Measurements from ENCODE around the gene DLG2.

The DLG2 gene

DNA sequence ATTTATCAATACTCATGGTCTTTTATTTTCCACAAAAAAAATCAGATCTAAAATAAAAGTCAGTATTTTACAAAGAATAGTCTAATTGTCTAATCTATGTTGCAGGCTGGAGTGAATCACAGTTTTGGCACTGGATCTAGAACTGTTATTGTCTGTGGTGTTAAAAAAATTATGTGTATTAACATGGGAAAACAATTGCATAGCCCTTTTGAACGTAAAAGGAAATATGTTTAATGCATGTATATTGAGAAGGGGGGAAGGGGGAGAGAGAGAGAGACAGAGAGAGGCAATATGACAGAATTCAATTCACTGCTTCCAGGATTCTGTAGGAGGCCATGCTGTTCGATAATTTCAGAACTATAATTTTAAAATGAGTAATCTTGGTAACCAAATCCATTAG lies 2016.1 kb downstream of the DLG2 start:
- Mint-ChIP-seq H3K36me3 (ENCODE audit: low read depth) (no peaks in the 10 kb centered on the region), H3K27me3 (ENCODE audit: low read depth, poor library complexity) (no peaks in the 10 kb centered on the region), H3K4me3 (no peak overlapping the region), H3K4me1 (peaks cover 19% of the 10 kb centered on the region), H3K9me3 (no peaks in the 10 kb centered on the region), H3K27ac (no peak overlapping the region)
- DNase-seq, result no peak
- TF ChIP-seq, protein P1, sequence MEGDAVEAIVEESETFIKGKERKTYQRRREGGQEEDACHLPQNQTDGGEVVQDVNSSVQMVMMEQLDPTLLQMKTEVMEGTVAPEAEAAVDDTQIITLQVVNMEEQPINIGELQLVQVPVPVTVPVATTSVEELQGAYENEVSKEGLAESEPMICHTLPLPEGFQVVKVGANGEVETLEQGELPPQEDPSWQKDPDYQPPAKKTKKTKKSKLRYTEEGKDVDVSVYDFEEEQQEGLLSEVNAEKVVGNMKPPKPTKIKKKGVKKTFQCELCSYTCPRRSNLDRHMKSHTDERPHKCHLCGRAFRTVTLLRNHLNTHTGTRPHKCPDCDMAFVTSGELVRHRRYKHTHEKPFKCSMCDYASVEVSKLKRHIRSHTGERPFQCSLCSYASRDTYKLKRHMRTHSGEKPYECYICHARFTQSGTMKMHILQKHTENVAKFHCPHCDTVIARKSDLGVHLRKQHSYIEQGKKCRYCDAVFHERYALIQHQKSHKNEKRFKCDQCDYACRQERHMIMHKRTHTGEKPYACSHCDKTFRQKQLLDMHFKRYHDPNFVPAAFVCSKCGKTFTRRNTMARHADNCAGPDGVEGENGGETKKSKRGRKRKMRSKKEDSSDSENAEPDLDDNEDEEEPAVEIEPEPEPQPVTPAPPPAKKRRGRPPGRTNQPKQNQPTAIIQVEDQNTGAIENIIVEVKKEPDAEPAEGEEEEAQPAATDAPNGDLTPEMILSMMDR (IDR thresholded peaks at IDR 0.05), result no peak

DNA sequence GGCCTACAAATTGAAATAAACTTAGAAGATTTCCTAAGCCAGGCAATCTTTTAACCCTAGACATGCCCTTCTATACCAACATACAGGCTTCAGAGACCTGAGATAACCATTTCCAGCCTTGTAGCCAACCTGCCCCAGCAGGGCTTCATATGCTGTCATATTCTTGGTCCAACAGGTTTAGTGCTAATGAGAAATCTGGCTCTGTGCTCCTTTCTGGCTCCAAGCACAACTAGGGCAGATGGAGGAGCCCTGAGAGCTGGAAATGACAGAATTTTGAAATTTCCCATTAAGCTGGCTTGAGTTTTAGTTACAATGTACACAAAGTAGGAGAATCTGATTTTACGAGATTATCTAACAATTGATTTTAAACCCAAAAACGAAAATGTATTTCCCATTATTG lies 2018.0 kb downstream of the DLG2 start:
- Mint-ChIP-seq H3K9me3 (no peaks in the 10 kb centered on the region), H3K4me1 (peaks cover 19% of the 10 kb centered on the region), H3K4me3 (no peak overlapping the region), H3K36me3 (ENCODE audit: low read depth) (no peaks in the 10 kb centered on the region), H3K27me3 (ENCODE audit: low read depth, poor library complexity) (no peaks in the 10 kb centered on the region), H3K27ac (no peak overlapping the region)
- TF ChIP-seq, protein P1 (IDR thresholded peaks at IDR 0.05), result no peak
- DNase-seq, result no peak

DNA sequence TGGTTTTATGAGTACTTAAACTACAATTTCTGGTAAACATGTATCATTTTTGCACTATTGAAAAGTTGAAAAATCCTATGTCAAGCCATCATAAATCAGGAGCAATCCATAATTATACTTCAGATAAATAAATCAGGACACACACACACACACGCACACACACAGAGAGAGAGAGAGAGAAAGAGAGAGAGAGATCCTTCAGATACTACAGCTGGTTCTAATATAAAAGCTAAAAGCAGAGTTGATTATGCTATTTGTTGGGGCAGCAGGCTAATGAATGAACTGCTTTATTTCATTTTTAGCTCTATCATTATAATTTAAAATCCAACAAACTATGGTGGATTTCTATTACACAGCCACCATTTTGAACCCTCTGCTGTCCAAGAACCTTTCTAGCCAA lies 2018.6 kb downstream of the DLG2 start:
- Mint-ChIP-seq H3K36me3 (ENCODE audit: low read depth) (no peaks in the 10 kb centered on the region), H3K27ac (no peak overlapping the region), H3K27me3 (ENCODE audit: low read depth, poor library complexity) (no peaks in the 10 kb centered on the region), H3K4me3 (no peak overlapping the region), H3K9me3 (no peaks in the 10 kb centered on the region), H3K4me1 (peaks cover 19% of the 10 kb centered on the region)
- DNase-seq, result no peak
- TF ChIP-seq, protein P1 (IDR thresholded peaks at IDR 0.05), result no peak

DNA sequence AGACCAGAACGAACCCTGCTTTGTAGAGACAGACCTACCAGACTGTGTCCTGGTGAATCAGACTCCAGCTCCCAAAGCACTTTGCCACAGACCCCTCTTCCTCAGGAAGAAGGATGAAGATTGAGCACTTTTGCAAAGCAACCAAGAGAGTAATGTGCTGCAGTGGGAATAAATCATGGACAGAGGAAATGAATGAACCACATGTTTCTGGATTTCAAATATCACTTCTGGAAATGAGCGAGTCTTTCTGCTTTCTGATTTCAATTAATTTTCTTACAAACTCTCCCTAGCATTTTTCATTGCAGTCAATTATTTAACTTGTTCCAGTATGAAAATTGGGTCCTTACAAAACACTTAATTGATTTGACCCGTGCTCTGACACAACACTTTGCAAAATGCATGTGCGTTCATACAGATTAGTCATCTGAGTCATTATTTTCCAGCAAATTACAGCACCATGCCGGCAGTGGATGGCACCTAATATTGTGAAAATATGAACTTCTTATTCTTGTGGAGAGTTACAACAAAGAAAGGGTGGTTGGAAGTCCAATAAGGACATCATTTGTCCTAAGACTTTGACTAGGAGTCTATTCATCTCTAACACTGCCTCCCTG lies 2025.1 kb downstream of the DLG2 start:
- H3K27ac Mint-ChIP-seq, result no peak overlapping the region
- TF ChIP-seq, protein P1 (IDR thresholded peaks at IDR 0.05), result no peak
- H3K9me3 Mint-ChIP-seq, result no peaks in the 10 kb centered on the region
- no peak for DNase-seq
- H3K36me3 Mint-ChIP-seq (ENCODE audit: low read depth), result no peaks in the 10 kb centered on the region
- H3K4me1 Mint-ChIP-seq, result peaks cover 8% of the 10 kb centered on the region
- no peak overlapping the region for H3K4me3 Mint-ChIP-seq
- H3K27me3 Mint-ChIP-seq (ENCODE audit: low read depth, poor library complexity), result peaks cover 10% of the 10 kb centered on the region

DNA sequence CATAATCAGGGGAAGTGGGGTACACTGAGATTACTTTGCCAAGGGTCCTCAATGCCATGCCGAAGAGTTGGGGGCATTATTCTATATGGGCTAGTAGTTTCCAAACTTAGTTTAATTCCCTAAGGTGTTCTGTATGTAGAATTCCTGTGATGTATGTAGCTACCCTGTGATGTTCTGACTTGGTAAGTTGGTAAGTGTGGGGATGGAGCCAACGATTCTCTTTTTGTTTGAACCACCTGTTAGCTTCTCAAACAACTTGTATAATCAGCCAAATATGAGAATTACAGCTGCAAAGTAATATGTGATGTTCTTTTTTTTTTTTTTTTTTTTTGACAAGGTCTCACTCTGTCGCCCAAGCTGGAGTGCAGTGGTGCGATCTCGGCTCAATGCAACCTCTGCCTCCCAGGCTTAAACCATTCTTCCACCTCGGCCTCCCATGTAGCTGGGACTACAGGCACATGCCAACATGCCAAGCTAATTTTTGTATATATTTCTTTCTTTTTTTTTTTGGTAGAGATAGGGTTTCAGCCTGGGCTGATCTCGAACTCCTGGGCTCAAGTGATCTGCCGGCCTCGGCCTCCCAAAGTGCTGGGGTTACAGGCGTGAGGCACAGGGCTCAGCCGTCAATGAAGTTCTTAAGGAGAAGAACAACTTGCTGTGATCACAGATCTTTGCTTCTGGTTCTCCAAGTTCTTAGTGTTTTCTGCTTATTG lies 2025.8 kb downstream of the DLG2 start:
- H3K4me1 Mint-ChIP-seq, result peaks cover 8% of the 10 kb centered on the region
- no peak for DNase-seq
- H3K36me3 Mint-ChIP-seq (ENCODE audit: low read depth), result no peaks in the 10 kb centered on the region
- no peak overlapping the region for H3K4me3 Mint-ChIP-seq
- H3K27me3 Mint-ChIP-seq (ENCODE audit: low read depth, poor library complexity), result peaks cover 10% of the 10 kb centered on the region
- H3K9me3 Mint-ChIP-seq, result no peaks in the 10 kb centered on the region
- H3K27ac Mint-ChIP-seq, result no peak overlapping the region
- TF ChIP-seq, protein P1 (IDR thresholded peaks at IDR 0.05), result no peak

DNA sequence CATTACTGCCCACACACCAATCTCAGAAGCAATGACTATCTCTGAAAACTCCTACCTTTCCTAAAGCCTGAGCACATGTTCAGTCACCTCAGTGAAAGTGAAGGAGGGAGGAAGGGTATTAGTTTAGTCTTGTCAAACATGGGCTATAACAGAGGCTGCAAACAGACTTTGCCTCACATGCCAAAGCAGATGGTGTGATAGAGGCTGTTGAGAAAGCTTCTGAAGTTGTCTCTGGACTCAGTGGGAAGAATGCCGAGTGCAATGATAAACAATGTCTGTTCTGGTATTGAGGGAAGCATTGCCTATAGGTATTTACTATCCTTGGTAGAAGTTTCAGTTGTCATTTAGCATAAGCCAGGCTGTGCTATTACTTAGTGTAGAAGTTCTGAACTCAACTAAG lies 2026.5 kb downstream of the DLG2 start:
- Mint-ChIP-seq H3K4me3 (no peak overlapping the region), H3K27me3 (ENCODE audit: low read depth, poor library complexity) (peaks cover 10% of the 10 kb centered on the region), H3K36me3 (ENCODE audit: low read depth) (no peaks in the 10 kb centered on the region), H3K4me1 (peaks cover 8% of the 10 kb centered on the region), H3K9me3 (no peaks in the 10 kb centered on the region), H3K27ac (no peak overlapping the region)
- TF ChIP-seq, protein P1 (IDR thresholded peaks at IDR 0.05), result no peak
- DNase-seq, result no peak

All from nephron progenitor cell (in vitro differentiated cells).